OCI-LY1 (cell line): Measurements from ENCODE around the gene ATP6V1G2.

Experiments used
- EZH2 ChIP-seq: fragments of 200-600 bp; sonication (generic), shearing (Covaris generic); IDR thresholded peaks from 2 replicates; pipeline ENCODE4 v1.8.0; 2017; ENCODE audit warnings: borderline replicate concordance, mixed run types, mild to moderate bottlenecking, antibody characterized with exemption, low read length, moderate library complexity, mixed read lengths
- TF ChIP-seq, protein P1 (sequence below): fragments of 200-600 bp; sonication (generic), shearing (Covaris generic); IDR thresholded peaks from 2 replicates; pipeline ENCODE4 v1.5.1; 2017; ENCODE audit warnings: mild to moderate bottlenecking, antibody characterized with exemption, low read length, moderate library complexity, mixed read lengths

DNA sequence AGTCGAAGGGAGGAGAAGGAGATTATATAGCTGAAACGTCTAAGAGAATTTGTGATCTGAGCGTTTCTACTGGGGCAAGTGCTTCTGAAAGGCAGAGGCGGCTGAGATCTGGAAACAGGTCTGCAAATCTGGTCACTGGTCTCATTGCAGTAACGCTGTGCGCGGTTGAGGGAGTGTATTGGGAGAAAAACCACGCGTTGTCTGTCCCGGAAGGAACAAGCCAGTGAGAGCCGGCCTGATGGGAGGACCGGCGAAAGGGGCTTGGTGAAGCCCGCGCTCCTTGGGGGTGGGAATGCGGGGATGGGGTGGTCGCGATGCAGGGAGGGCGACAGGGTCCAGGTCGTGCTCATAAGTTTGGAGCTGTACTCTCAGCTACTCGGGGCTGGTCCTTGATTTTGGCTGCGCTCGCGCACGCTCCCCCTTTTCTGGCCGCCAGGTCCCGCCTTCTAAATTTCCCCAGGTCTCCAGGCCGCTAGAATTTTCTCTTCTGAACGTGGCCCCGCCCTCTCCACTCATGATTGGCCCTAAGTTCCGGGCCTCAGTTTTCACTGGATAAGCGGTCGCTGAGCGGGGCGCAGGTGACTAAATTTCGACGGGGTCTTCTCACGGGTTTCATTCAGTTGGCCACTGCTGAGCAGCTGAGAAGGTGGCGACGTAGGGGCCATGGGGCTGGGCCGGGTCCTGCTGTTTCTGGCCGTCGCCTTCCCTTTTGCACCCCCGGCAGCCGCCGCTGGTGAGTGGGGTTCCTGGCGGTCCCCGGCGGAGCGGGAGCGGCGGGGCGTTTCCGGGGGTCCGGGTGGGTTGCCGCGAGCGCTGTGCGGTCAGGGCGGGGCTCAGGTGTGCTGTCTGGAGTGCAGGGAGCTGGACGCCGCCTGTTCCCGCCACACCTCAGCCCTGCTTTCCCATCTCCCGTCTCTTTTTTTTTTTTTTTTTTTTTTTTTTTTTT, 48.6 kb downstream of the ATP6V1G2 start, which contains the start of gene MICB:
- TF ChIP-seq, protein P1, sequence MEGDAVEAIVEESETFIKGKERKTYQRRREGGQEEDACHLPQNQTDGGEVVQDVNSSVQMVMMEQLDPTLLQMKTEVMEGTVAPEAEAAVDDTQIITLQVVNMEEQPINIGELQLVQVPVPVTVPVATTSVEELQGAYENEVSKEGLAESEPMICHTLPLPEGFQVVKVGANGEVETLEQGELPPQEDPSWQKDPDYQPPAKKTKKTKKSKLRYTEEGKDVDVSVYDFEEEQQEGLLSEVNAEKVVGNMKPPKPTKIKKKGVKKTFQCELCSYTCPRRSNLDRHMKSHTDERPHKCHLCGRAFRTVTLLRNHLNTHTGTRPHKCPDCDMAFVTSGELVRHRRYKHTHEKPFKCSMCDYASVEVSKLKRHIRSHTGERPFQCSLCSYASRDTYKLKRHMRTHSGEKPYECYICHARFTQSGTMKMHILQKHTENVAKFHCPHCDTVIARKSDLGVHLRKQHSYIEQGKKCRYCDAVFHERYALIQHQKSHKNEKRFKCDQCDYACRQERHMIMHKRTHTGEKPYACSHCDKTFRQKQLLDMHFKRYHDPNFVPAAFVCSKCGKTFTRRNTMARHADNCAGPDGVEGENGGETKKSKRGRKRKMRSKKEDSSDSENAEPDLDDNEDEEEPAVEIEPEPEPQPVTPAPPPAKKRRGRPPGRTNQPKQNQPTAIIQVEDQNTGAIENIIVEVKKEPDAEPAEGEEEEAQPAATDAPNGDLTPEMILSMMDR, result no peak
- no peak for TF ChIP-seq EZH2
